ENCODE results near the gene CASZ1. TPM values are rescaled to one million over a fixed set of nuclear protein-coding genes. Genes with fewer than 3 reads are reported as not detected.

CASZ1 gene
- polyA plus RNA-seq, 1 donor = 16.2 TPM

DNA sequence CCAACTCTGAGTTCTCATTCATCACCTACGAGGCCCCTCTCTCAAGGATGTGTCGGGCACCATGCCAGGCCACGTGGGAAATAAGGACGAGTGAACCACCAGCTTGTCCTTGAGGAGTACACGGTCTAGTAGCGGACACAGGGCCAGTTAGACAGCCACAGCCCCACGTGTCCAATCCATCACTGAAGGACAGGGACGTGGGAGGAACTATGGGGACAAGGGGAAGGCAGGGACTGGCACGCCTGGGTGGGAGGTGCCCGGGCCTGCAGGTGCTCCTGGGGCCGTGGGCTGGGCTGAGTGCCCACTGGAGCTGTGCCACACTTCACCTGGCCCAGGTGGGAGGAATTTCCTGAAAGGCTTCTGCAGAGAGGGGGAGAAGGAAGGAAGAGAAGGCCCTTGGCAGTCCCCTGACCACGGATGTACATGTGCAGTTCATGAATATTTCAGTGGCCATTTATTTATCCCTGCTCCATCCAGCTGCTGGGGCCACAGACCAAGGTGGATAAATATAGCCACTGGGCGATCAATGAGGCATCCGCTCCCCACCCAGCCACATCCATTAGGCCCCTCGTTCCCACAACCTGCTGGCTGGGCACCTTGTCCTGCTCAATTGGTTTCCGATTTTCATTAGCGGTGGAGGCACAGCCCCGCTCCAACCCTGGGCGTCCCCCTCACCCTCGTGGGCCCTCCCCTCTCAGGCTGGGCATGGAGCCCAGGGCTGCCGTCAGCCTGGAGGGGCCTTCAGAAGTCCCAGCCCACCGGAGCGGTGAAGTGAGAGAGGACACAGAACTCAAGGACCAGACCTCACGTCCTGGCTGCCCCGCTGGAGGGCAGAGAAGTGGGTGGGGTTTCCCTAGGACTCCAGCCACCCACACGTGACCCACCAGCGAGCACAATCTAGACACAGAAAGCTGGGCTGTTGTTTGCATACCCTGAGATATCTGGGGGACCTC is 59.5 kb downstream of the CASZ1 start:
- no peak for DNase-seq
- H3K4me3 ChIP-seq (ENCODE audit: low read length) = no peak overlapping the region
- no CpG with 5 or more reads among the region's 27 CpGs for WGBS (ENCODE audit: insufficient coverage, low lambda C conversion rate)
- no peaks in the 10 kb centered on the region for H3K36me3 ChIP-seq (ENCODE audit: control insufficient read depth, insufficient read depth, low read length)
- H3K27me3 ChIP-seq (ENCODE audit: control insufficient read depth, insufficient read depth, low read length) = no peaks in the 10 kb centered on the region
- peaks cover 40% of the 10 kb centered on the region for H3K4me1 ChIP-seq (ENCODE audit: control insufficient read depth, insufficient read depth, low read length)
- peak overlapping the region; percentile 84 for H3K27ac ChIP-seq (ENCODE audit: low read length)
- peaks cover 2% of the 10 kb centered on the region for H3K9me3 ChIP-seq (ENCODE audit: control insufficient read depth, low read depth, low read length)

GRCh38 chr1:10735563-10736305 is 60.7 kb downstream of the CASZ1 start:
- no peak overlapping the region for H3K4me3 ChIP-seq (ENCODE audit: low read length)
- no CpG with 5 or more reads among the region's 11 CpGs for WGBS (ENCODE audit: insufficient coverage, low lambda C conversion rate)
- peaks cover 40% of the 10 kb centered on the region for H3K4me1 ChIP-seq (ENCODE audit: control insufficient read depth, insufficient read depth, low read length)
- peaks cover 2% of the 10 kb centered on the region for H3K9me3 ChIP-seq (ENCODE audit: control insufficient read depth, low read depth, low read length)
- no peaks in the 10 kb centered on the region for H3K36me3 ChIP-seq (ENCODE audit: control insufficient read depth, insufficient read depth, low read length)
- DNase-seq = no peak
- no peaks in the 10 kb centered on the region for H3K27me3 ChIP-seq (ENCODE audit: control insufficient read depth, insufficient read depth, low read length)
- no peak overlapping the region for H3K27ac ChIP-seq (ENCODE audit: low read length)

- H3K9me3 ChIP-seq (ENCODE audit: control insufficient read depth, low read depth, low read length) = peaks cover 2% of the 10 kb centered on the region
- no peak overlapping the region for H3K27ac ChIP-seq (ENCODE audit: low read length)
- 79% methylated on average over 6 of the region's 24 CpGs for WGBS (ENCODE audit: insufficient coverage, low lambda C conversion rate)
- peaks cover 37% of the 10 kb centered on the region for H3K4me1 ChIP-seq (ENCODE audit: control insufficient read depth, insufficient read depth, low read length)
- no peak overlapping the region for H3K4me3 ChIP-seq (ENCODE audit: low read length)
- no peak for DNase-seq
- no peaks in the 10 kb centered on the region for H3K27me3 ChIP-seq (ENCODE audit: control insufficient read depth, insufficient read depth, low read length)
- H3K36me3 ChIP-seq (ENCODE audit: control insufficient read depth, insufficient read depth, low read length) = no peaks in the 10 kb centered on the region
Measured at GRCh38 chr1:10734962-10735544, 61.4 kb downstream of the CASZ1 start.

DNA sequence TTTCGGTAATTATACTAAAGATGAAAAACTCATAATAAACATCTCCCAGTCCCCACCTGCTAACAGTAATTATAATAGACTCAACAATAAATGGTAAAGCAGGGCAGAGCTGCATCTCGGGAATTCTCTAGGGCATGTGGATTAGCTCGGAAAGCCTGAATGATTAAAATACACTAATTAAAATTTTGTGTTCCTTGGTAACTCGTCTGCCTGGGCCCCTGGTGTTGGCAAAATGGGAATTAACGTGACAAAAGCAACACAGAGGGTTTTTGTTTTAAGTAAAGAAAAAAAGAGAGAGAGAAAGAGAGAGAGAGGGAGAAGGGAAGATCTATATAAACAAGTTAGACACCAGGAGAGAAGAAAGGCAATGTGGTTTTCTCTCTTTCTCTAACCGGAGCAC is 62.1 kb downstream of the CASZ1 start:
- 89% methylated on average over 2 of the region's 6 CpGs for WGBS (ENCODE audit: insufficient coverage, low lambda C conversion rate)
- no peak for DNase-seq
- H3K4me3 ChIP-seq (ENCODE audit: low read length) = no peak overlapping the region
- peaks cover 2% of the 10 kb centered on the region for H3K9me3 ChIP-seq (ENCODE audit: control insufficient read depth, low read depth, low read length)
- H3K27me3 ChIP-seq (ENCODE audit: control insufficient read depth, insufficient read depth, low read length) = no peaks in the 10 kb centered on the region
- peaks cover 30% of the 10 kb centered on the region for H3K4me1 ChIP-seq (ENCODE audit: control insufficient read depth, insufficient read depth, low read length)
- no peak overlapping the region for H3K27ac ChIP-seq (ENCODE audit: low read length)
- H3K36me3 ChIP-seq (ENCODE audit: control insufficient read depth, insufficient read depth, low read length) = no peaks in the 10 kb centered on the region

DNA sequence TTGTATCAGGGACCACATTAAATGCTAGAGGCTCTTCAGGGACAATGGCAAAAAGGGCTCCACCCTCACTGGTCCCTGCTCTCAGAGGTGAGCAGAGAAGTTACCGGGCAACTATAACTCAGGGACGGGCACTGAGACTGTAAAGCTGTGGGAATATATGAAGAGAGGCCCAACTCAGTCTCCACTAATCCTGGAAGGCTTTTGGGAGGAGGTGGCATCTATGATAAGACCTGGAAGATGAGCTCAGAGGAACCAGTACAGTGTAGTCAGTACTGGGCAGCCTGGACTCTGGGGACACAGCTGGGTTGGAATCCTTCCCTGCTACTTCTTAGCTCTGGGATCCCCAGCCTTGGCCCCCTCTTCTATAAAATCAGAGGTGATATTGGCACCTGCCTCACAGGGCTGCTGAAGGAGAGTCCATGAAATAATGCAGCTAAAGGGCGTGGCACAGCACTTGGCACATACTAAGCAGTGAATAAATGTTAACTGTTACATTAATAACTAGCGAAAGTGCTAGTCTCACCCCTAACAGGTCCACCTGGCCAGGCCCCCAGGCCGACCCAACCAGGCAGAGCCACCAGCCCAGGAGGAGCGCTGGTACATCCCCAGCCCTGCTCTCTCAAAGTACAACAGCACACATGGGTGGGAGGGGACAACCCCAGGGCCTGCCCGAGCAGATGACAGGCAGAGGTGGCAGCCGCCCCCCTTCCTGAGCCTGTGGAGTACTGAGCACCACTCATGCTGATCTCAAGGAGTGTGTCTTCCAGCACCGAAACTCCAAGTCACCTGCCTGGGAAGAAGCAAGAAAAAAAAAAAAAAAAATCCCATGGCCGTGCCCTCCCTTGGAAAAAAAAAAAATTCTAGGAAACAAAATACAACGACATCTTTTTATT is 62.7 kb downstream of the CASZ1 start:
- no peak for DNase-seq
- no CpG with 5 or more reads among the region's 11 CpGs for WGBS (ENCODE audit: insufficient coverage, low lambda C conversion rate)
- Histone ChIP-seq H3K27ac (ENCODE audit: low read length) (no peak overlapping the region), H3K4me3 (ENCODE audit: low read length) (no peak overlapping the region), H3K9me3 (ENCODE audit: control insufficient read depth, low read depth, low read length) (no peaks in the 10 kb centered on the region), H3K4me1 (ENCODE audit: control insufficient read depth, insufficient read depth, low read length) (peaks cover 23% of the 10 kb centered on the region), H3K36me3 (ENCODE audit: control insufficient read depth, insufficient read depth, low read length) (no peaks in the 10 kb centered on the region), H3K27me3 (ENCODE audit: control insufficient read depth, insufficient read depth, low read length) (no peaks in the 10 kb centered on the region)

DNA sequence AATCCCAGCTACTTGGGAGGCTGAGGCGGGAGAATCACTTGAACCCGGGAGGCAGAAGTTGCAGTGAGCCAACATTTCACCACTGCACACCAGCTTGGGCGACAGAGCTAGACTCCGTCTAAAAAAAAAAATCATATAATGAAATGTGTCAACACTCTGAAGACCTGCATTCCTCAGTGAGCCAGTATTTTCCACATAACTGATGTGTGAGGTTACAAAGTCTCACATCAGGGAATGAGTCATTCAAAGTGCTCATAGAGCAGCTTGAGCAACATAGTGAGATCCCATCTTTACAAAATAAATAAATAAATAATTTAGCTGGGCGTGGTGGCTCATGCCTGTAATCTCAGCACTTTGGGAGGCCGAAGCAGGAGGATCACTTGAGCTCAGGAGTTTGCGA is 65.5 kb downstream of the CASZ1 start:
- Histone ChIP-seq H3K27ac (ENCODE audit: low read length) (peak overlapping the region; percentile 68), H3K27me3 (ENCODE audit: control insufficient read depth, insufficient read depth, low read length) (no peaks in the 10 kb centered on the region), H3K36me3 (ENCODE audit: control insufficient read depth, insufficient read depth, low read length) (no peaks in the 10 kb centered on the region), H3K9me3 (ENCODE audit: control insufficient read depth, low read depth, low read length) (no peaks in the 10 kb centered on the region), H3K4me1 (ENCODE audit: control insufficient read depth, insufficient read depth, low read length) (peaks cover 11% of the 10 kb centered on the region), H3K4me3 (ENCODE audit: low read length) (no peak overlapping the region)
- no CpG with 5 or more reads among the region's 7 CpGs for WGBS (ENCODE audit: insufficient coverage, low lambda C conversion rate)
- peak; percentile 74 to 77 for DNase-seq

- Histone ChIP-seq H3K27ac (ENCODE audit: low read length) (no peak overlapping the region), H3K4me1 (ENCODE audit: control insufficient read depth, insufficient read depth, low read length) (peaks cover 18% of the 10 kb centered on the region), H3K4me3 (ENCODE audit: low read length) (no peak overlapping the region), H3K9me3 (ENCODE audit: control insufficient read depth, low read depth, low read length) (no peaks in the 10 kb centered on the region), H3K27me3 (ENCODE audit: control insufficient read depth, insufficient read depth, low read length) (peaks cover under 1% of the 10 kb centered on the region), H3K36me3 (ENCODE audit: control insufficient read depth, insufficient read depth, low read length) (no peaks in the 10 kb centered on the region)
- WGBS (ENCODE audit: insufficient coverage, low lambda C conversion rate) = no CpG with 5 or more reads among the region's 31 CpGs
- no peak for DNase-seq
Measured at GRCh38 chr1:10728595-10729410, 67.6 kb downstream of the CASZ1 start.

GRCh38 chr1:10727751-10728232 is 68.7 kb downstream of the CASZ1 start:
- H3K27ac ChIP-seq (ENCODE audit: low read length) = no peak overlapping the region
- peaks cover 3% of the 10 kb centered on the region for H3K27me3 ChIP-seq (ENCODE audit: control insufficient read depth, insufficient read depth, low read length)
- H3K36me3 ChIP-seq (ENCODE audit: control insufficient read depth, insufficient read depth, low read length) = no peaks in the 10 kb centered on the region
- WGBS (ENCODE audit: insufficient coverage, low lambda C conversion rate) = no CpG with 5 or more reads among the region's 16 CpGs
- no peak for DNase-seq
- no peaks in the 10 kb centered on the region for H3K9me3 ChIP-seq (ENCODE audit: control insufficient read depth, low read depth, low read length)
- no peak overlapping the region for H3K4me3 ChIP-seq (ENCODE audit: low read length)
- peaks cover 18% of the 10 kb centered on the region for H3K4me1 ChIP-seq (ENCODE audit: control insufficient read depth, insufficient read depth, low read length)

- H3K4me1 ChIP-seq (ENCODE audit: control insufficient read depth, insufficient read depth, low read length) = peaks cover 23% of the 10 kb centered on the region
- H3K9me3 ChIP-seq (ENCODE audit: control insufficient read depth, low read depth, low read length) = no peaks in the 10 kb centered on the region
- no peak overlapping the region for H3K4me3 ChIP-seq (ENCODE audit: low read length)
- H3K27ac ChIP-seq (ENCODE audit: low read length) = no peak overlapping the region
- no peak for DNase-seq
- H3K36me3 ChIP-seq (ENCODE audit: control insufficient read depth, insufficient read depth, low read length) = no peaks in the 10 kb centered on the region
- no CpG with 5 or more reads among the region's 17 CpGs for WGBS (ENCODE audit: insufficient coverage, low lambda C conversion rate)
- peaks cover 3% of the 10 kb centered on the region for H3K27me3 ChIP-seq (ENCODE audit: control insufficient read depth, insufficient read depth, low read length)
Measured at GRCh38 chr1:10726355-10726754, 70.1 kb downstream of the CASZ1 start.

All from large intestine (tissue), 3 donors.